NCI-H2227 (cell line): ENCODE measurements around the gene TPRN.
A peak's percentile ranks its signal among the peaks of the same experiment; 100 is the strongest.

Experiments used
- DNase-seq: peaks from one replicate; lab custom pipeline; 2025; ENCODE audit not compliant: unreplicated experiment; lab: John Stamatoyannopoulos, UW

Gene TPRN

GRCh38 chr9:137162505-137163364 lies 37.8 kb downstream of the TPRN start:
- no peak for DNase-seq

DNA sequence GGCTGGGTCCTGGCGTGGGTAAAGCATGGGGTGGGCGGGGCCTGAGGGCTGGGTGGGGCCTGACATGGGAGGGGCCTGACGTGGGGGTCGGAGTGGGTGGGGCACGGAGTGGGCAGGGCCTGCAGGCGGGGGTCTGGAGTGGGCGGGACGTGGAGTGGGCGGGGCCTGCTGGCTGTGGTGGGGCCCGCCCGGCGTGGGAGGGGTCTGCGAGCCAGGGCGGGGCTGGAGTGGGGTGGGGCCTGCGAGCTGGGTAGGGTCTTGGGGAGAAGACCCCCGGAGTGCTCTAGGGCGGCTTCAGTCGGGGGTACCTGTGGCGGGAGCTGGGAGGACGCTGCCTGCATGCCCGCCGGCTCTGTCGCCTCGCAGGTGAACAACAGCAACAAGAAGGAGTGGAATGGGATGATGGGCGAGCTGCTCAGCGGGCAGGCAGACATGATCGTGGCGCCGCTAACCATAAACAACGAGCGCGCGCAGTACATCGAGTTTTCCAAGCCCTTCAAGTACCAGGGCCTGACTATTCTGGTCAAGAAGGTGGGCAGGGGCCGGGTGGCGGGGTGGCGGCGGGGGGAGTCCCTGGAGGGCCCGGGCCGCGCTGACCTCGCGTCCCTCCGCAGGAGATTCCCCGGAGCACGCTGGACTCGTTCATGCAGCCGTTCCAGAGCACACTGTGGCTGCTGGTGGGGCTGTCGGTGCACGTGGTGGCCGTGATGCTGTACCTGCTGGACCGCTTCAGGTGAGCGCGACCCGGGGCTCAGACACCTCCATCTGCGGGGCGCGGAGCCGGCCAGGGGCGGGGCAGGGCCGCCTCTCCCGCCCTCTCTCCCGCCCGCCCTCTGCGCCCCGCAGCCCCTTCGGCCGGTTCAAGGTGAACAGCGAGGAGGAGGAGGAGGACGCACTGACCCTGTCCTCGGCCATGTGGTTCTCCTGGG lies 38.7 kb downstream of the TPRN start:
- DNase-seq = no peak

GRCh38 chr9:137160716-137161557 lies 39.6 kb downstream of the TPRN start:
- DNase-seq = no peak

DNA sequence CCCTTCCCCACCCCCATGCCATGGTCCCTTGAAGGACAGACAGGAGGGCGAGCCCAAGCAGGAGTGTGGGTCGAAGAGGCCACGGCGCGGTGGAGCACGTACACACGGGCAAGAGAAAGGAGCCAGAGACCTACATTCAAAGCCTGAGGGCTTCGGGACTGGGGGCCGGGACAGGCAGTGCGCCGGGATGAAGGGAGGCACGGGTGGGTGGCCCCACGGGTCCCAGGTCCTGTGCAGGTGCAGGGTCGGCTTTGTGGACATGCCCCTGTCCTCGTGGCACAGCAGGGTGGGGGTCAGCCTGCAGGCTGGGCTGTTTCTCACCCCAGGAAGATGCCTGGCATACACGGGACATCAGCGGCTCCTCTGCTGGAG lies 40.5 kb downstream of the TPRN start:
- DNase-seq = no peak

DNA sequence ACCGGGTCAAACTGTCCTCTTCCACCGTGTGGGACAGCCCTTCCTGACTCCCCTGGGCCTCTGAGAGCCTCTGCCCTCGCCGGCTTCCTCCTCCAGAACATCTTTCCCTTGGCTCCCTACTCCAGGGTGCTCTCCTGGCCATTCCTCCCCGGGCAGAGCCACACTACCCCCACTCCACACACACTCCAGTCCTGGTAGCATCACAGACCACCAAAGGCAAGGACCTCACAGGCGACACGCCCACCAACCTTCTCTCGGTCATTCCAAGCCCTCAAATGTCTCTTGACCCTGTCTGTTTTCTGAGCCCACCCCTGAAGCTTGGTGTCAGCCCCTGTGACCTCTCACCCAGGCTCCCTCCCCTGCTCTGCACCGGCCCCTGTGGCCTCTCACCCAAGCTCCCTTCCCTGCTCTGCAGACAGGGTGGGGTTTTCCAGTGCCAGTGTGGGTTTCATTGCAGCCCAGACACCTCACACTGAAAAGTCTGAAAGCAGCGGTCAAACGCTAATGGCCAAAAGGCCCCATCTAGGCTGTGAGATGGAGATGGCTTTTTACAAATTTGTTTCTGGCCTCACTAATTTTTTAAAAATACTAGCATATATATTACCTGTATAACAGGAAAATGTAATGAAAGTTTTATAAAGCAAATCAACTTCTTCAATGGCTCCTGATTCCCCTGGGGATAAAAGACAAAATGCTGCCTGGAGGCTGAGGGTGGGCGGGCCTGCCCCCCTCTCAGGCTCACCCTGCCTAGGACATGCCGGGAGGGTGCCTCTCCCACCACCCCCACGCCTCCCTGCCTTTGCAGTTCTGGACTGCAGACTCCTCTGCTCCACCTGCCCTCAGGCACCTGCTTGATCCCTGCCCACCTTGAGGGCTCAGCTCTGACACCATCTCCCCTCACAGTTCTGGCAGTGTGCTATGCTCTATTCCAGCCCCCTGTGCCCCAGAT lies 41.2 kb downstream of the TPRN start:
- DNase-seq = no peak

GRCh38 chr9:137158625-137159024 lies 41.9 kb downstream of the TPRN start:
- no peak for DNase-seq

- no peak for DNase-seq
Observed at GRCh38 chr9:137157618-137158415, 42.7 kb downstream of the TPRN start.

DNA sequence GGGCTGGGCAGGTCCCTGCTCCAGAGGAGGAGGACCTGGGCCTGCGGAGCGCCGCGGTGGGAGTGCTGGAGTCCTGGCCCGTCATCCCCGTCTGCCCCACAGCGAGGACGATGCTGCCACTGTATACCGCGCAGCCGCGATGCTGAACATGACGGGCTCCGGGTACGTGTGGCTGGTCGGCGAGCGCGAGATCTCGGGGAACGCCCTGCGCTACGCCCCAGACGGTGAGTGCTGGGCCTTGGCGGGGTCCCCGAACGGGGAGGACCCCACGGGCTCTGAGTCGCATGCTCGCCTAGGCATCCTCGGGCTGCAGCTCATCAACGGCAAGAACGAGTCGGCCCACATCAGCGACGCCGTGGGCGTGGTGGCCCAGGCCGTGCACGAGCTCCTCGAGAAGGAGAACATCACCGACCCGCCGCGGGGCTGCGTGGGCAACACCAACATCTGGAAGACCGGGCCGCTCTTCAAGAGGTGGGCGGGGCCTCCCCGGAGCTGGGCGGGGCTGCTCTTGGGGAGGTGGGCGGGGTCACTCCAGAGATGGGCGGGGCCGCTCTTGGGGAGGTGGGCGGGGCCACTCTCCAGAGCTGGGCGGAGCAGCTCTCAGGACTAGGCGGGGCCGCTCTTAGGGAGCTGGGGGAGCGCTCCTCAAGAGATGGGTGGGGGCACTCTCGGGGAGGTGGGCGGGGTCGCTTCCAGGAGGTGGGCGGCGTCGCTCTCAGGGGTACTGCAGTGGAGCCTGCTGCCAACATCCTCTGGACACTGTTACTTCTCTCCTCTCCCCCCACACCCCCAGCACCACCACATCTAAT lies 43.8 kb downstream of the TPRN start:
- no peak for DNase-seq

DNA sequence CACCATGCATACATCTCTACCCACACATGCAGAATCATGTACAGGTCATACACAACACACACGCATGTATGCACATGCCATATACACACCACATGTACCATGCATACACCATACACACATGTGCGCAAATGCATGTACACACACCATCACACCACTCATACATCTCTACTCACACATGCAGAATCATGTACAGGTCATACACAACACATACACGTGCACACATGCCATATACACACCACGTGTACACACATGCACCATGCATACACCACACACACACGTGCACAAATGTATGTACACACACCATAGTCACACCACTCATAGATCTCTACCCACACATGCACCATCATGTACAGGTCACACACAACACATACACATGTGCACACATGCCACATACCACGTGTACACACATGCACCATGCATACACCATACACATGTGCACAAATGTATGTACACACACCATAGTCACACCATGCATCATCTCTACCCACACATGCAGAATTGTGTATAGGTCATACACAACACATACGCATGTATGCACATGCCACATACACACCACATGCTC lies 47.6 kb downstream of the TPRN start:
- DNase-seq = no peak

GRCh38 chr9:137150617-137151457 lies 49.7 kb downstream of the TPRN start:
- peak; percentile 50 for DNase-seq

GRCh38 chr9:137149942-137150616 lies 50.5 kb downstream of the TPRN start:
- peak; percentile 30 for DNase-seq

DNA sequence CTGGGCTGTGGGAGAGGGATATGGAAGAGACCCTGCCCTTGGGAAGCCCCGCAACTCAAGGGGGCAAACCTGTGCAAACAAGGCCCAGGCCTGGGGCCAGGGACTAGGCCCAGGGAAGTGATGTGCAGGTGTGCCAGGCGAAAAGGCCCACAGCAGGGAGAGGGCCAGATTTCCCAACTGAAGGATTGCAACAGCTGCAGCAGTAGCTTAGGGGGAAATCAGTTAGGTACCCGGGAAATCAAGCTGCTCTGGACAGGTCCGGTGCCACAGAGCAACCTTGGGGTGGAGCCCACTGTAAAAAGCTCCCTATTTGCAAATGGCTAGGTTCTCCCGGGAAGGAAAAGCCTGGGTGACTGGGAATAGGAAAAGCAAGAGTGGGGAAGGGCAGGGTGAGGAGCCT lies 51.2 kb downstream of the TPRN start:
- DNase-seq = no peak

DNA sequence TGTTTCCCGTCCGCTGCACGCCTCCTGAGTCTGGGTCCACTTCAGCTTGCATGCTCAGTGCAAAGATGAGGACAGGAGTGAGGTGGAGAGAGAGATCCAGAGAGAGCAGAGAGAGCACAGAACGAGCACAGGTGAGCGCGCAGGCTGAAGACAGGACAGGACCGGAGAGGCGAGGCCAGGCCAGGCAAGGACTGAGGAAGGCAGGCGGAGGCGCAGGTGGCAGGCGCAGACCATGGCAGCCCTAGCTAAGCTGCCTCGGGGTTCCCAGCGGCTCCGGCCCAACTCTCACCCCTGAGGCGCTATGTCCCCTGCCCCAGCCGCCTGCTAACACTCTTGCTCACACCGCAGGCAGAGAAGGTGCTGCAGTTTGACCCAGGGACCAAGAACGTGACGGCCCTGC lies 51.9 kb downstream of the TPRN start:
- DNase-seq = no peak

DNA sequence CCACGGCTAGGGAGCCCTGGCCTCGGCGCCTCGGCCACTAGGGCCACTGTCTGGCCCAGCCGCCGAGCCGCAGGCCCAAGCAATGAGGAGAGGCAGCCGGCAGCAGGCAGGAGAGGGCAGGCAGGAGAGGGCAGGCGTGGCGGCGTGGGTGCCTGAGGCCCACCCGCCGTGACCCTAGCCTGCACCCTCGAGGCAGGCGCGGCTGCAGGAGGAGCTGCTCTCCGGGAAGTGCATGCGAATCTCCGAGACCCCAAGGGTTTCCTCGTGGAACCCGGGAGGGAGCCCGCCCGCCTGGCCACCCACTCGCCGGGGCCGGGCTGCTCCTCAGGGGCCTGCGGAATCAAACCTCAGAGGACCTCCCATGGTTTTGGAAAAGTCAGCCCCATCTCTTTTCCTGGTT lies 52.3 kb downstream of the TPRN start:
- DNase-seq = no peak

- no peak for DNase-seq
Observed at GRCh38 chr9:137147793-137148160, 52.8 kb downstream of the TPRN start.

- DNase-seq = no peak
Observed at GRCh38 chr9:137147091-137147792, 53.3 kb downstream of the TPRN start.
